Parathyroid adenoma (tissue), 2 donors: ENCODE results near the gene RANBP3L.
A peak's percentile ranks its signal among the peaks of the same experiment; 100 is the strongest.

Source experiments
- H2AFZ ChIP-seq: fragments of 300-600 bp; sonication (generic); one replicate; pipeline ENCODE4 v1.7.0; 2017; ENCODE audit warnings: antibody characterized with exemption, mild to moderate bottlenecking
- H3K27ac ChIP-seq: fragments of 300-600 bp; sonication (generic); one replicate; pipeline ENCODE4 v1.7.0; 2017
- H3K27me3 ChIP-seq: fragments of 300-600 bp; sonication (generic); one replicate; pipeline ENCODE4 v1.7.0; 2017; ENCODE audit warnings: low read length; ENCODE audit not compliant: control insufficient read depth, insufficient read depth
- H3K36me3 ChIP-seq: fragments of 300-600 bp; sonication (generic); one replicate; pipeline ENCODE4 v1.7.0; 2017; ENCODE audit warnings: low read length; ENCODE audit not compliant: control insufficient read depth, insufficient read depth
- H3K4me1 ChIP-seq: fragments of 300-600 bp; sonication (generic); one replicate; pipeline ENCODE4 v1.7.0; 2017; ENCODE audit warnings: control low read depth
- H3K4me2 ChIP-seq: fragments of 300-600 bp; sonication (generic); one replicate; pipeline ENCODE4 v1.7.0; 2017; ENCODE audit warnings: low read length
- H3K4me3 ChIP-seq: fragments of 300-600 bp; sonication (generic); one replicate; pipeline ENCODE4 v1.7.0; 2017; ENCODE audit warnings: low read depth, low read length
- H3K79me2 ChIP-seq: fragments of 300-600 bp; sonication (generic); one replicate; pipeline ENCODE4 v1.7.0; 2017; ENCODE audit warnings: control low read depth
- H3K9ac ChIP-seq: fragments of 300-600 bp; sonication (generic); one replicate; pipeline ENCODE4 v1.7.0; 2017; ENCODE audit warnings: mild to moderate bottlenecking
- H3K9me3 ChIP-seq: fragments of 300-600 bp; sonication (generic); one replicate; pipeline ENCODE4 v1.7.0; 2017; ENCODE audit warnings: low read length; ENCODE audit not compliant: control insufficient read depth
- CTCF ChIP-seq: fragments of 300-600 bp; sonication (generic); IDR thresholded peaks from one replicate; pipeline ENCODE4 v1.7.0; 2017; ENCODE audit warnings: antibody characterized with exemption, mild to moderate bottlenecking
- donor health status: primary hyperparathyroidism.

Gene RANBP3L

DNA sequence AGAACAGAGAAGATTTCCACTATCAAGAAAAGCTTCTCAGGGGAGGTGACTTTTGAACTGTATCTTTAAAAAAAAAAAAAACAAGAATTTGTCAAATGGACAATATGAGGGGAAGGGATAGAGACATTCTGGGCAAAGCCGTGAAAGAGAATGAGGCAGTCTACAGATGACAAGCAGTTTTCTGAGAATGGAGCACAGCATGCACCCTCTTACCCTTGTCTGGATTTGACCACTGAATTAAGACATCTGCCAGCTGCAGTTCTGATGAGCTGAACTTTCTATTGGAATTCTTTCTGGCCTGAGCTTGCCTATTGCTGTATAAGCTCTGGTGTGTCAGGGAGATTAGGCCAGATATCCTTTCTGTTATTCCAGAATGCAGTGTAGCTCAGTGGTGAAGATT is 10.3 kb upstream of the RANBP3L start:
- no peaks in the 10 kb centered on the region for H3K27me3 ChIP-seq
- H3K9me3 ChIP-seq = no peaks in the 10 kb centered on the region
- no peak overlapping the region for H2AFZ ChIP-seq
- H3K4me3 ChIP-seq = no peak overlapping the region
- H3K9ac ChIP-seq = no peak overlapping the region
- H3K79me2 ChIP-seq = no peaks in the 10 kb centered on the region
- no peaks in the 10 kb centered on the region for H3K36me3 ChIP-seq
- no peak overlapping the region for H3K27ac ChIP-seq
- no peak overlapping the region for H3K4me2 ChIP-seq
- H3K4me1 ChIP-seq = no peaks in the 10 kb centered on the region
- TF ChIP-seq CTCF = no peak

DNA sequence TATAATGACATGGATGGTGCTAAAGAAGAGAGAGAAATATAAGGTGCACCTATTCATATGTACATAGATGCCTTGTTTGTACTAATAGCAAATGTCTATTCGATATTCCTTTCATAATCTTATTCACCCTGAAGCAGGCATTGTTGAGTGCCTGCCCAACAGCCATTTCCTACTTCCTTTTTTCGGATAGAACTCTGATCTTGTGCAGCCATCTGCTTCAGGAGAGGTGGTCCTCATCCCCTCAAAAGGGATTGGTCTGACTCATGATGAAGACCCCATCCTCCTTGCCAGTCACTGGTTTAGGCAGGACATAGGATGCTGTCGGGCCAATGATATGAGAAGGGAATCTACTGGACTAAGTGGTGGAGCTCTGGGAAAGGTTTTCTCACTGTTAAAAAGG is 8.4 kb upstream of the RANBP3L start:
- Histone ChIP-seq H3K36me3 (no peaks in the 10 kb centered on the region), H2AFZ (no peak overlapping the region), H3K9me3 (no peaks in the 10 kb centered on the region), H3K27ac (no peak overlapping the region), H3K9ac (no peak overlapping the region), H3K4me1 (no peaks in the 10 kb centered on the region), H3K4me2 (no peak overlapping the region), H3K27me3 (no peaks in the 10 kb centered on the region), H3K79me2 (no peaks in the 10 kb centered on the region), H3K4me3 (no peak overlapping the region)
- TF ChIP-seq CTCF = no peak

GRCh38 chr5:36305571-36306326 is 4.0 kb upstream of the RANBP3L start:
- H3K9ac ChIP-seq = no peak overlapping the region
- TF ChIP-seq CTCF = peak; percentile 82
- peak overlapping the region; percentile 63 for H2AFZ ChIP-seq
- H3K27me3 ChIP-seq = no peaks in the 10 kb centered on the region
- no peaks in the 10 kb centered on the region for H3K36me3 ChIP-seq
- no peaks in the 10 kb centered on the region for H3K9me3 ChIP-seq
- no peak overlapping the region for H3K4me3 ChIP-seq
- H3K4me2 ChIP-seq = no peak overlapping the region
- H3K79me2 ChIP-seq = no peaks in the 10 kb centered on the region
- H3K4me1 ChIP-seq = peaks cover 16% of the 10 kb centered on the region
- H3K27ac ChIP-seq = no peak overlapping the region

DNA sequence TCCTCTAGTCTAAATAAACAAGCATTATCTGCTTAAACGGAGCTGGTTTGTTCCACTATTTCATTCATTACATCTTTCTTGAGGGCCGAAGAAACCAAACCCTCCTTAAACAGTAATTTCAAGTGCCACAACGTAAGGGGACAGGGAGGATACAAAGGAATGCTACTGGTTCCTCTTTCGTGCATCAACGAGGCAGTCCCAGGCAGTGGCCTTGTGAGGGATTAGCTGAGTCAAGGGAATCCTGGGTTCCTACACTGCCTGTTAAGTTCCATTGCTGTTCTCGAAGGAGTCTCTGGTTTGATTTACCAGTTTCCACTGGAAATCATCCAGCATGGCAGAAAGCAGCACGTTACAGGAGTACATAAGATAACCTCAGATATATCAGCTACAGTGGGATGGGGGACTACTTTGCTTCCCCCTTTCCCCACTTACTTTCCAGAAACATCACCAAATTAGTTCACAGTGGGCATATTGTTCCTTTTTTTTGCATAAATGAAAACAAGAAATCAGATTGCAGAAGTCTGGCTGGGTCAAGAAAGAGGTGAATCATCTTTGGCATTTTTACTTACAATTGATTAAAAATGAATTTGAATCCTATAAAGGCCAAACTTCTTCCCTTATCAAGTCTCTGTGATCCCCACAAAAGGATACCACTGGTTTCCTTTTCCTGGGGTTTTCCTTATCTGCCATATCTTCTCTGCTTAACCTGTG is 2.5 kb upstream of the RANBP3L start:
- H3K36me3 ChIP-seq = no peaks in the 10 kb centered on the region
- peaks cover 21% of the 10 kb centered on the region for H3K4me1 ChIP-seq
- H3K9ac ChIP-seq = no peak overlapping the region
- no peak overlapping the region for H2AFZ ChIP-seq
- H3K27me3 ChIP-seq = no peaks in the 10 kb centered on the region
- H3K27ac ChIP-seq = no peak overlapping the region
- H3K9me3 ChIP-seq = no peaks in the 10 kb centered on the region
- TF ChIP-seq CTCF = no peak
- no peak overlapping the region for H3K4me2 ChIP-seq
- H3K79me2 ChIP-seq = no peaks in the 10 kb centered on the region
- no peak overlapping the region for H3K4me3 ChIP-seq
